Measurements from ENCODE around the gene ZNF827. TPM values are rescaled to one million over a fixed set of nuclear protein-coding genes. Genes with fewer than 3 reads are reported as not detected.

ZNF827 gene
- total and polyA plus RNA-seq, 9 of the 15 experiments (the other 6 are each of a cell fraction or from before 2014, with no cell fraction given), result 0.07 to 0.40 TPM; not detected in 7

GRCh38 chr4:145882604-145883003 lies 56.0 kb downstream of the ZNF827 start:
- WGBS (ENCODE audit: insufficient coverage, low coverage, missing lambda C conversion rate), result 0% methylated on average over 7 of the region's 7 CpGs
- TF ChIP-seq CHD7 (IDR thresholded peaks at IDR 0.05; ENCODE audit: low read depth, low read length) (no peak), ZC3H8 (IDR thresholded peaks at IDR 0.05) (no peak)
- DNase-seq (ENCODE audit: extremely low read depth in 1 of 4, low spot score in 3 of 4), result no peak
- Histone ChIP-seq H3K9ac (ENCODE audit: insufficient read depth in 1 of 2, low read depth in 2 of 2, low read length in 2 of 2) (no peak overlapping the region), H4K20me1 (replicated peaks; ENCODE audit: control insufficient read depth, insufficient read depth, low read length) (no peaks in the 10 kb centered on the region), H3K9me1 (ENCODE audit: control insufficient read depth, insufficient read depth, low read length) (no peaks in the 10 kb centered on the region), H2AFZ (ENCODE audit: low read depth, low read length) (no peak overlapping the region), H3K27ac (ENCODE audit: extremely low read depth, low read depth, low read length) (no peak overlapping the region), H3K9me3 (replicated peaks; ENCODE audit: control insufficient read depth, insufficient read depth, low read depth, low read length) (no peaks in the 10 kb centered on the region), H3K36me3 (ENCODE audit: control insufficient read depth, insufficient read depth, low read length) (no peaks in the 10 kb centered on the region), H3K4me2 (ENCODE audit: insufficient read depth, low read length) (no peak overlapping the region), H3K4me3 (no peak overlapping the region), H3K4me1 (replicated peaks in 1 of 2; ENCODE audit: control insufficient read depth in 2 of 2, insufficient read depth in 2 of 2, low read length in 2 of 2) (no peaks in the 10 kb centered on the region), H3K27me3 (ENCODE audit: control insufficient read depth in 2 of 2, insufficient read depth in 2 of 2, low read length in 2 of 2) (peaks cover 0 to 14% of the 10 kb centered on the region in 2 experiments; a peak in 2 of 5 replicates), H3K79me2 (ENCODE audit: control insufficient read depth, insufficient read depth, low read length) (no peaks in the 10 kb centered on the region)
- ATAC-seq, result no peak
- CTCF ChIA-PET (ENCODE audit: low intra/inter-chr PET ratio), result no interaction called here
- in situ Hi-C loops (cut with MboI), result no loop called here
- POLR2A ChIA-PET, result no interaction called here
- FAIRE-seq, result no peak
- no TSS peak for BruUV-seq (replicated peaks)
- intact Hi-C loops (cut with micrococcal nuclease), result no loop called here

All from K562 (cell line).